SU-DHL-6 (cell line): Measurements from ENCODE around the gene OR14J1.

ENCODE experiments used
- H2AFZ ChIP-seq: fragments of 200-600 bp; sonication (generic); 2 replicates; pipeline ENCODE4 v1.6.1; 2014; ENCODE audit warnings: low read depth, mild to moderate bottlenecking, moderate library complexity, mixed read lengths, antibody characterized with exemption, low read length; ENCODE audit not compliant: severe bottlenecking
- H3F3A ChIP-seq: fragments of 200-600 bp; shearing (Covaris generic); 2 replicates; pipeline ENCODE4 v1.6.0; 2016; ENCODE audit warnings: antibody characterized with exemption, mild to moderate bottlenecking; ENCODE audit not compliant: insufficient read depth
- H3K27ac ChIP-seq: fragments of 200-600 bp; sonication (generic); 2 replicates; pipeline ENCODE4 v1.5.1; 2016; ENCODE audit warnings: low read depth, mild to moderate bottlenecking, low read length, moderate library complexity, mixed read lengths
- H3K27me3 ChIP-seq: fragments of 200-600 bp; sonication (generic), shearing (Covaris generic); 2 replicates; pipeline ENCODE4 v1.6.0; 2014; ENCODE audit warnings: mild to moderate bottlenecking, low read length
- H3K36me3 ChIP-seq: fragments of 200-600 bp; sonication (generic); 2 replicates; pipeline ENCODE4 v1.6.1; 2014; ENCODE audit warnings: mild to moderate bottlenecking, low read length, mixed read lengths
- H3K4me2 ChIP-seq: fragments of 300-600, 200-600 bp; shearing (Covaris generic), sonication (generic); 2 replicates; pipeline ENCODE4 v1.6.0; 2014; ENCODE audit warnings: low read length, low read depth, mild to moderate bottlenecking; ENCODE audit not compliant: poor library complexity, severe bottlenecking
- H3K4me3 ChIP-seq: fragments of 200-600 bp; sonication (generic); 2 replicates; pipeline ENCODE4 v1.5.1; 2014; ENCODE audit warnings: antibody characterized with exemption, low read length, mild to moderate bottlenecking, mixed read lengths; ENCODE audit not compliant: insufficient read depth, poor library complexity, severe bottlenecking
- H3K79me2 ChIP-seq: fragments of 200-600 bp; sonication (generic); 2 replicates; pipeline ENCODE4 v1.6.1; 2014; ENCODE audit warnings: mild to moderate bottlenecking, low read length, moderate library complexity; ENCODE audit not compliant: insufficient read depth
- H3K9ac ChIP-seq: fragments of 200-600 bp; sonication (generic); 2 replicates; pipeline ENCODE4 v1.7.0; 2014; ENCODE audit warnings: mild to moderate bottlenecking, low read length
- H3K9me2 ChIP-seq: fragments of 200-600 bp; sonication (generic); replicated peaks from 2 replicates; pipeline ENCODE4 v1.6.1; 2014; ENCODE audit warnings: low read length; ENCODE audit not compliant: insufficient read depth
- H3K9me3 ChIP-seq: fragments of 200-600 bp; sonication (generic); 2 replicates; pipeline ENCODE4 v1.6.1; 2014; ENCODE audit warnings: low read length, mixed read lengths; ENCODE audit not compliant: insufficient read depth
- H4K20me1 ChIP-seq: fragments of 200-600 bp; sonication (generic); 2 replicates; pipeline ENCODE4 v1.6.1; 2014; ENCODE audit warnings: low read depth, mild to moderate bottlenecking, antibody characterized with exemption, low read length, moderate library complexity, mixed read lengths
- EZH2phosphoT487 ChIP-seq: fragments of 200-600 bp; sonication (generic), shearing (Covaris generic); conservative IDR thresholded peaks from 2 replicates; pipeline ENCODE4 v1.6.1; 2018; ENCODE audit warnings: mild to moderate bottlenecking, antibody characterized with exemption, low read length, moderate library complexity, mixed read lengths
- TF ChIP-seq, protein P1 (sequence below): fragments of 200-600 bp; sonication (generic); IDR thresholded peaks from one replicate; pipeline ENCODE4 v1.5.1; 2017; ENCODE audit warnings: antibody characterized with exemption, mild to moderate bottlenecking, low read length, moderate library complexity; ENCODE audit not compliant: insufficient read depth, poor library complexity, severe bottlenecking

OR14J1 gene

GRCh38 chr6:29263001-29263400 lies 38.5 kb upstream of the OR14J1 start:
- Histone ChIP-seq H3K4me2 (no peak overlapping the region), H3K36me3 (no peaks in the 10 kb centered on the region), H3K4me3 (no peak overlapping the region), H3K79me2 (no peaks in the 10 kb centered on the region), H4K20me1 (no peaks in the 10 kb centered on the region), H3K27ac (no peak overlapping the region), H3K9me2 (no peaks in the 10 kb centered on the region), H3K9me3 (no peaks in the 10 kb centered on the region), H3F3A (no peaks in the 10 kb centered on the region), H3K9ac (no peak overlapping the region), H3K27me3 (no peaks in the 10 kb centered on the region), H2AFZ (no peak overlapping the region)
- TF ChIP-seq, protein P1, sequence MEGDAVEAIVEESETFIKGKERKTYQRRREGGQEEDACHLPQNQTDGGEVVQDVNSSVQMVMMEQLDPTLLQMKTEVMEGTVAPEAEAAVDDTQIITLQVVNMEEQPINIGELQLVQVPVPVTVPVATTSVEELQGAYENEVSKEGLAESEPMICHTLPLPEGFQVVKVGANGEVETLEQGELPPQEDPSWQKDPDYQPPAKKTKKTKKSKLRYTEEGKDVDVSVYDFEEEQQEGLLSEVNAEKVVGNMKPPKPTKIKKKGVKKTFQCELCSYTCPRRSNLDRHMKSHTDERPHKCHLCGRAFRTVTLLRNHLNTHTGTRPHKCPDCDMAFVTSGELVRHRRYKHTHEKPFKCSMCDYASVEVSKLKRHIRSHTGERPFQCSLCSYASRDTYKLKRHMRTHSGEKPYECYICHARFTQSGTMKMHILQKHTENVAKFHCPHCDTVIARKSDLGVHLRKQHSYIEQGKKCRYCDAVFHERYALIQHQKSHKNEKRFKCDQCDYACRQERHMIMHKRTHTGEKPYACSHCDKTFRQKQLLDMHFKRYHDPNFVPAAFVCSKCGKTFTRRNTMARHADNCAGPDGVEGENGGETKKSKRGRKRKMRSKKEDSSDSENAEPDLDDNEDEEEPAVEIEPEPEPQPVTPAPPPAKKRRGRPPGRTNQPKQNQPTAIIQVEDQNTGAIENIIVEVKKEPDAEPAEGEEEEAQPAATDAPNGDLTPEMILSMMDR, result no peak
- TF ChIP-seq EZH2phosphoT487, result no peak

GRCh38 chr6:29294499-29294914 lies 7.0 kb upstream of the OR14J1 start:
- no peaks in the 10 kb centered on the region for H3K36me3 ChIP-seq
- H3K4me3 ChIP-seq, result no peak overlapping the region
- H3K27ac ChIP-seq, result no peak overlapping the region
- TF ChIP-seq, protein P1, result no peak
- TF ChIP-seq EZH2phosphoT487, result no peak
- no peaks in the 10 kb centered on the region for H3K9me2 ChIP-seq
- no peak overlapping the region for H3K4me2 ChIP-seq
- no peaks in the 10 kb centered on the region for H3K27me3 ChIP-seq
- H3K9ac ChIP-seq, result no peak overlapping the region
- no peaks in the 10 kb centered on the region; the same call in 1 of the 2 replicates for H4K20me1 ChIP-seq
- H3F3A ChIP-seq, result no peaks in the 10 kb centered on the region
- H2AFZ ChIP-seq, result no peak overlapping the region
- no peaks in the 10 kb centered on the region for H3K79me2 ChIP-seq
- H3K9me3 ChIP-seq, result no peaks in the 10 kb centered on the region

DNA sequence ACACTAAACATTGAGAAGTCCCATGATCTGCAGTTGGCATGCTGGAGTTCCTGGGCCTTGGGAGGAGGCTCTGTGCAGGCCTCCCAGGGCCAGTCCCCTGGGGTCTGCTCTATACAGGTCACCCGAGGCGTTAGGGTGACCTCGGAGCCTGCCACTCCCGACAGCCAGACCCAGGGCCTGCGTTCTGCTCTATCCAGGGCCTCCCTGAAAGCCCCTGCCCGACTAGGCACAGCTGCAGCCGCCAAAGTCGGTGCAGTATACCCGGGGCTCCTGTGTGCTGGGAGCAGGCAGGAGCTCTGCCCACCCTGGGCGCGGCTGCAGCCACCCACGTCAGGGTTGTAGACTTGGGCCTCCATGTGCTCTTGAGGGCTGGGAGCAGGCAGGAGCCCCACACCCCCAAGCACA lies 6.3 kb upstream of the OR14J1 start:
- Histone ChIP-seq H4K20me1 (no peaks in the 10 kb centered on the region; the same call in 1 of the 2 replicates), H3K4me2 (no peak overlapping the region), H3K4me3 (no peak overlapping the region), H3K27ac (no peak overlapping the region), H3K36me3 (no peaks in the 10 kb centered on the region), H3K27me3 (no peaks in the 10 kb centered on the region), H3F3A (no peaks in the 10 kb centered on the region), H3K9ac (no peak overlapping the region), H3K79me2 (no peaks in the 10 kb centered on the region), H3K9me2 (no peaks in the 10 kb centered on the region), H3K9me3 (no peaks in the 10 kb centered on the region), H2AFZ (no peak overlapping the region)
- TF ChIP-seq, protein P1, result no peak
- no peak for TF ChIP-seq EZH2phosphoT487

- H3K27ac ChIP-seq, result no peak overlapping the region
- no peak overlapping the region for H3K4me2 ChIP-seq
- no peaks in the 10 kb centered on the region for H3K9me2 ChIP-seq
- no peaks in the 10 kb centered on the region for H3F3A ChIP-seq
- no peak overlapping the region for H3K4me3 ChIP-seq
- no peaks in the 10 kb centered on the region for H3K9me3 ChIP-seq
- no peaks in the 10 kb centered on the region for H3K36me3 ChIP-seq
- H4K20me1 ChIP-seq, result no peaks in the 10 kb centered on the region; the same call in 1 of the 2 replicates
- no peaks in the 10 kb centered on the region for H3K27me3 ChIP-seq
- H2AFZ ChIP-seq, result no peak overlapping the region
- TF ChIP-seq, protein P1, result no peak
- no peak for TF ChIP-seq EZH2phosphoT487
- no peak overlapping the region for H3K9ac ChIP-seq
- H3K79me2 ChIP-seq, result no peaks in the 10 kb centered on the region
Observed at GRCh38 chr6:29295623-29296022, 5.9 kb upstream of the OR14J1 start.
